Osteoblast (primary cell): ENCODE data around the gene MGST3. TPM values are rescaled to one million over a fixed set of nuclear protein-coding genes. Genes with fewer than 3 reads are reported as not detected.

Experiments used
- DNase-seq: peaks from one replicate; pipeline ENCODE4 v3.0.0; 2011; ENCODE audit warnings: low spot score, mixed read lengths; ENCODE audit not compliant: insufficient read length; ENCODE audit errors: missing footprints
- H2AFZ ChIP-seq: 2 replicates; pipeline ENCODE4 v1.6.0; 2011; ENCODE audit warnings: mild to moderate bottlenecking, low read length
- H3K27ac ChIP-seq: 2 replicates; pipeline ENCODE4 v1.5.1; 2011; ENCODE audit warnings: mild to moderate bottlenecking, low read depth, low read length, moderate library complexity
- H3K27me3 ChIP-seq: 2 replicates; pipeline ENCODE4 v1.6.0; 2012; ENCODE audit warnings: mild to moderate bottlenecking, control low read depth, inconsistent platforms, low read length, moderate library complexity; ENCODE audit not compliant: insufficient read depth
- H3K36me3 ChIP-seq: 2 replicates; pipeline ENCODE4 v1.5.1; 2011; ENCODE audit warnings: mild to moderate bottlenecking, low read length, control low read depth, moderate library complexity; ENCODE audit not compliant: insufficient read depth
- H3K4me1 ChIP-seq: 2 replicates; pipeline ENCODE4 v1.5.1; 2011; ENCODE audit warnings: mild to moderate bottlenecking, low read length, control low read depth, moderate library complexity; ENCODE audit not compliant: insufficient read depth
- H3K4me2 ChIP-seq: 2 replicates; pipeline ENCODE4 v1.6.0; 2011; ENCODE audit warnings: mild to moderate bottlenecking, low read length; ENCODE audit not compliant: insufficient read depth
- H3K4me3 ChIP-seq: fragments of 200-600 bp; sonication (generic); 3 replicates; pipeline ENCODE4 v1.5.1; 2012; ENCODE audit warnings: mild to moderate bottlenecking, low read length, inconsistent platforms; ENCODE audit not compliant: insufficient read depth
- H3K79me2 ChIP-seq: 2 replicates; pipeline ENCODE4 v1.6.0; 2012; ENCODE audit warnings: mild to moderate bottlenecking, low read length, control low read depth, inconsistent platforms; ENCODE audit not compliant: insufficient read depth
- H3K9me3 ChIP-seq: 2 replicates; pipeline ENCODE4 v1.5.1; 2011; ENCODE audit warnings: low read depth, low read length, control low read depth
- H4K20me1 ChIP-seq: 2 replicates; pipeline ENCODE4 v1.6.0; 2012; ENCODE audit warnings: mild to moderate bottlenecking, low read length, control low read depth; ENCODE audit not compliant: insufficient read depth
- total RNA-seq: library from RNA; depleted of rRNA; stranded (reverse); fragments of >200 nt; gene quantifications from 2 replicates; pipeline ENCODE4 v1.2.3, GENCODE V29; 2012
- TF ChIP-seq, protein P1 (sequence below): IDR thresholded peaks from 2 replicates; pipeline ENCODE4 v1.5.1; 2011; ENCODE audit warnings: mild to moderate bottlenecking, low read depth, low read length, moderate library complexity; ENCODE audit errors: extremely low read depth

The MGST3 gene
- total RNA-seq, 1 donor: 128 TPM

DNA sequence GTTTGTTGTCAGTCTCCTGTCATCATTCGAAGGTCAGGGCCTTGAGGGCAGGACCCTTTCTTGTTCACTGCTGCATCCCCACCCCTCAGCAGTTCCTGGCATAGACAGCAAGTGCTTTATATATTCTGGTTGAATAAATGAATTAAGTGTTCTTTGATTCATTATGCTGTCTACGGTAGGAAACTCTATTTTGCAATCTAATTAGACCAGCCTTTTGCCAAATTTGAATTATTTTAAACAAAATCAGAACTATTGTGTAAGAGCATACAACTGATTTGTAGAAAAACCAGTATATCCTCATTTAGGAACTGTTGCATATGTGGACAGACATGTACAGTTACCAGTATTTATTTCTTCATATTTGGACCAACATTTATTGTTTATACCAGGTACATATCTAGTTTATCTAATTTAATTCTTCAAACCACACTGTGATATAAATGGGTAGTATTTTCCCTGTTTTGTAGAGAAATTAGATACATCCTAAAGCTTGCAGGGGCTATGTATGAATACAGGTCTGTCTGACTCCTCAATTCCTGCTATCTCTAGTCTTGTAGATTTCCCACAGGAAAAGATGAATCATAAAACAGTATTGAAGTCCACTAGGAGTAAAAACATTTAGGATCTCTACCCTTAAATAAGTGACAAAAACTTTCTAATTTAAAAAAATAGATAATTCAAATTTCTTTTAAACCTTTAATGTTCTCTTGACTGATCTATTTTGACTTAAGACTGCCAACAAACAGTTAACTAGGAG is 10.4 kb downstream of the MGST3 start:
- no peak overlapping the region for H2AFZ ChIP-seq
- no peak overlapping the region for H3K27ac ChIP-seq
- H3K4me1 ChIP-seq: peaks cover 33% of the 10 kb centered on the region
- no peak for DNase-seq
- peaks cover 11% of the 10 kb centered on the region for H3K36me3 ChIP-seq
- no peak overlapping the region for H3K4me2 ChIP-seq
- no peaks in the 10 kb centered on the region for H3K9me3 ChIP-seq
- no peak overlapping the region for H3K4me3 ChIP-seq
- H3K27me3 ChIP-seq: no peaks in the 10 kb centered on the region
- H4K20me1 ChIP-seq: peaks cover 36% of the 10 kb centered on the region
- peaks cover 89% of the 10 kb centered on the region for H3K79me2 ChIP-seq
- TF ChIP-seq, protein P1, sequence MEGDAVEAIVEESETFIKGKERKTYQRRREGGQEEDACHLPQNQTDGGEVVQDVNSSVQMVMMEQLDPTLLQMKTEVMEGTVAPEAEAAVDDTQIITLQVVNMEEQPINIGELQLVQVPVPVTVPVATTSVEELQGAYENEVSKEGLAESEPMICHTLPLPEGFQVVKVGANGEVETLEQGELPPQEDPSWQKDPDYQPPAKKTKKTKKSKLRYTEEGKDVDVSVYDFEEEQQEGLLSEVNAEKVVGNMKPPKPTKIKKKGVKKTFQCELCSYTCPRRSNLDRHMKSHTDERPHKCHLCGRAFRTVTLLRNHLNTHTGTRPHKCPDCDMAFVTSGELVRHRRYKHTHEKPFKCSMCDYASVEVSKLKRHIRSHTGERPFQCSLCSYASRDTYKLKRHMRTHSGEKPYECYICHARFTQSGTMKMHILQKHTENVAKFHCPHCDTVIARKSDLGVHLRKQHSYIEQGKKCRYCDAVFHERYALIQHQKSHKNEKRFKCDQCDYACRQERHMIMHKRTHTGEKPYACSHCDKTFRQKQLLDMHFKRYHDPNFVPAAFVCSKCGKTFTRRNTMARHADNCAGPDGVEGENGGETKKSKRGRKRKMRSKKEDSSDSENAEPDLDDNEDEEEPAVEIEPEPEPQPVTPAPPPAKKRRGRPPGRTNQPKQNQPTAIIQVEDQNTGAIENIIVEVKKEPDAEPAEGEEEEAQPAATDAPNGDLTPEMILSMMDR: no peak

- no peak for DNase-seq
- H3K27ac ChIP-seq: no peak overlapping the region
- TF ChIP-seq, protein P1: no peak
- peaks cover 19% of the 10 kb centered on the region for H3K4me1 ChIP-seq
- no peak overlapping the region for H2AFZ ChIP-seq
- peaks cover 1% of the 10 kb centered on the region for H3K36me3 ChIP-seq
- H3K79me2 ChIP-seq: peaks cover 87% of the 10 kb centered on the region
- H3K4me2 ChIP-seq: no peak overlapping the region
- peaks cover 53% of the 10 kb centered on the region for H4K20me1 ChIP-seq
- no peak overlapping the region for H3K4me3 ChIP-seq
- H3K27me3 ChIP-seq: no peaks in the 10 kb centered on the region
- H3K9me3 ChIP-seq: no peaks in the 10 kb centered on the region
Measured at GRCh38 chr1:165644064-165644735, 13.2 kb downstream of the MGST3 start.

GRCh38 chr1:165645654-165646366 is 14.8 kb downstream of the MGST3 start:
- Histone ChIP-seq H3K36me3 (peaks cover 9% of the 10 kb centered on the region), H3K4me2 (no peak overlapping the region), H3K4me1 (peaks cover 15% of the 10 kb centered on the region), H3K27ac (no peak overlapping the region), H3K27me3 (no peaks in the 10 kb centered on the region), H3K4me3 (no peak overlapping the region), H3K79me2 (peaks cover 86% of the 10 kb centered on the region), H3K9me3 (no peaks in the 10 kb centered on the region), H4K20me1 (peaks cover 53% of the 10 kb centered on the region), H2AFZ (no peak overlapping the region)
- TF ChIP-seq, protein P1: no peak
- no peak for DNase-seq

GRCh38 chr1:165647517-165647916 is 16.5 kb downstream of the MGST3 start:
- no peaks in the 10 kb centered on the region for H3K27me3 ChIP-seq
- no peak overlapping the region for H3K4me2 ChIP-seq
- H3K36me3 ChIP-seq: peaks cover 16% of the 10 kb centered on the region
- H3K27ac ChIP-seq: no peak overlapping the region
- H4K20me1 ChIP-seq: peaks cover 39% of the 10 kb centered on the region
- DNase-seq: no peak
- H3K9me3 ChIP-seq: no peaks in the 10 kb centered on the region
- peaks cover 80% of the 10 kb centered on the region for H3K79me2 ChIP-seq
- TF ChIP-seq, protein P1: no peak
- no peak overlapping the region for H3K4me3 ChIP-seq
- H3K4me1 ChIP-seq: peaks cover 2% of the 10 kb centered on the region
- H2AFZ ChIP-seq: no peak overlapping the region
